Activated naive CD4-positive, alpha-beta T cell treated with Interleukin-2 at 50 U/mL for 16 hours (primary cell): Measurements from ENCODE around the gene RRP9.
"Not testable (repeated sequence)": the region's sequence is repeated elsewhere in the genome, so short reads cannot be mapped to it uniquely, and the experiment has no call there.

ENCODE experiments used
- DNase-seq: peaks from one replicate; pipeline ENCODE4 v3.0.0-alpha.2; 2020

RRP9 gene

DNA sequence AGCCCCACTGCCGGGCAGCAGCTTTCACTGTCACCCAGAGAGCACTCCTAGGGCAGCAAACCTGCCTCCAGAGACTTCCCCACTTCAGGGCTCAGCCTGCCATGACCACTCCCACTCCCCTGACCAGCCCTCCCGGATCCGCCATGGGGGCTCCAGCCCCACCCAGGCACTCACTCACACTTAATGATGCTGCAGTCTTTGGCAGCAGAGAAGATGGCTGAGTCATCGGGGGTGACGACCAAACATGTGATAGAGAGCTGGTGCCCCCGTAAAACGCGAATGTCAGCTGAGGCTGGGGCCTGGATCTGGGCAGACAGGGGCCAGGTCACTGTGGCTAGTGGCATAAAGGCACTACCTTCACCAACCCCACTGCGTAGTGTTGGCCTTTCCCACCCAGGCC lies 4.7 kb downstream of the RRP9 start:
- no peak for DNase-seq

GRCh38 chr3:51935886-51936755 lies 5.6 kb downstream of the RRP9 start:
- DNase-seq: no peak

DNA sequence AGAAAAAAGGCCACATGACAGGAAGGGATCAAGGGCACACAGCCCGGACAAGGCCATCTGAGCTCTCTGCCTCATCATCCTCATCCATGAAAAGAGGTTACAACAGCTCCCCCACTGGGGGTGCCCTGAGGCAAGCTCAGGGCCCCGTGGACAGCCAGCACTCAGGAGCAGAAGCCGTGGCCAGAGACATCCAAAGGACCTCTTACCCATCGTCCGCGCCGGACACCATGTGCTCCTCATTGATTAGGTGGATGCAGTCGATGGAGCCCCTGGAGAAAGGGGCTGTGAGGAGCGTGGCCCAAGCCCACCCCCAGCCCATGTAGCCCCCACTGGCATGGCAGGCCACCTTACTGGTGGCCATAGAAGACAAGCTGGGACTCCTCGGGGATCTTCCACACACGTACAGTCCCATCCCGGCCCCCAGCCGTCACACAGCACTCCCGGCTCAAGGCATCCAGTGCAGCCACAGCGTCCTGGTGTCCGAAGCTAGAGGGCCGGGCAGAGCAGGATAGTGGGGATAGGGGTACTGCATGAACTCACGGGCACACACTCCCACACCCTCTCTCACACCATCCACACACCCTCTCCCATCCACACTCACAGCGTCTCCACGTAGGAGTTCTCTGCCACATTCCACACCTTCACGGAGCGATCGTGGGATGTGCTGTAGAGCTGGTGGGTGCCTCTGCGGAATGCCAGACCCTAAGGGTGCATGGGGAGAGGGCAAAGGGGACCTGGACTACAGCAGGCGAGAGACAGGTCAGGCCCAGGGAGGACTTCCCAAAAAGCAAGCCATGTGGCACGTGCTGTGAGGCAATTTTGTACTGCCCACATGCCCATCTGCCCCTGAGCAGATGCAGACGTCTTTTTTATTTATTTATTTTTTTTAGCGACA lies 6.5 kb downstream of the RRP9 start:
- no peak for DNase-seq

GRCh38 chr3:51934139-51934850 lies 7.4 kb downstream of the RRP9 start:
- no peak for DNase-seq

- no peak for DNase-seq
Observed at GRCh38 chr3:51933471-51934138, 8.1 kb downstream of the RRP9 start.

GRCh38 chr3:51932471-51933370 lies 9.0 kb downstream of the RRP9 start:
- DNase-seq: no peak

GRCh38 chr3:51931756-51932155 lies 9.9 kb downstream of the RRP9 start:
- DNase-seq: no peak

- no peak for DNase-seq
Observed at GRCh38 chr3:51930439-51930838, 11.3 kb downstream of the RRP9 start.

DNA sequence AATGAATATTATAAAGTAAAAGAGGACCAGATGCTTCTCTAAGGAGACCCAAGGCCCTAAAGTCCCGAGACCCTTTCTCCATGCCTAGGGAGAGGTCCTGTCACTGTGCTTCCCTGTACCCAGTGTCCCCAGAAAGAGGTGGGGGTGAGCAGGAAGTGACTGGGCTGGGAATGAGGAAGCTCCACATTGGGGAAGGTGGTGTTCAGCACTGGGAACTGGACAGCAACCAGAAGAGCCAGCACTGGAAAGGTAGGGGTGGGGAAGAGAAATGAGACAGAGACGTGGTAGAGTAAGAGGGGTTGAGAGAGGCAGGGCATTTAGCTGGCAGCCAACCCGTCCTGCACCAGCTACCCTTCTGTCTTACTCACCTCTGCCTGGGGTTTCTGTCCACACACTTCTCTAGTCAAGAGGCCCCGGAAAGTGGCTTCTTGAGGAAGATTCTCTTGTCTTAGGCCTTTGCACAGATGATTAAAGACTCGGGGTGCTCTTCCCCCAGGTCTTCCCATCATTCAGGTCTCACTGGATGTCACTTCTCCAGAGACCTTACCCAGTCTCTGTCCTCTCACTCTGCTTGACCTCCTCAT lies 12.2 kb downstream of the RRP9 start:
- DNase-seq: no peak

GRCh38 chr3:51928981-51929380 lies 12.7 kb downstream of the RRP9 start:
- not testable (repeated sequence) for DNase-seq

GRCh38 chr3:51928438-51928837 lies 13.3 kb downstream of the RRP9 start:
- DNase-seq: no peak

- no peak for DNase-seq
Observed at GRCh38 chr3:51927061-51927977, 14.4 kb downstream of the RRP9 start.

- DNase-seq: no peak
Observed at GRCh38 chr3:51921081-51921578, 20.6 kb downstream of the RRP9 start.

DNA sequence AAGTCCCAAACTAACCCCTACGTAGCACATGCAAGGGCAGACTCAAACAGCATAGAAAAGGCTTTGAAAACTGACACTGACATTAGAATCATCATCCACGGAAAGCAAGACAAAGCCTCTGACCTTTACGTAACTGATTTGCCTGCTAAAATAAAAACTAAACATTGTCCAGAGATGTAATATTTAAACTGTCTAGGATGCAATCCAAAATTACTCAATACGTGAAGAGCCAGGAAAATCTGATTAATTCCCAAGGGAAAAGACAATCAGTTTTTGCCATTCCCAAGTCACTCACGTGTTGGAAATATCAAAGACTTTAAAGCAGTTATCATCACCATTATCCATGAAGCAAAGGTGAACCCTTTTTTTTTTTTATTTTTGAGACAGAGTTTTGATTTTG lies 25.3 kb downstream of the RRP9 start:
- DNase-seq: no peak

DNA sequence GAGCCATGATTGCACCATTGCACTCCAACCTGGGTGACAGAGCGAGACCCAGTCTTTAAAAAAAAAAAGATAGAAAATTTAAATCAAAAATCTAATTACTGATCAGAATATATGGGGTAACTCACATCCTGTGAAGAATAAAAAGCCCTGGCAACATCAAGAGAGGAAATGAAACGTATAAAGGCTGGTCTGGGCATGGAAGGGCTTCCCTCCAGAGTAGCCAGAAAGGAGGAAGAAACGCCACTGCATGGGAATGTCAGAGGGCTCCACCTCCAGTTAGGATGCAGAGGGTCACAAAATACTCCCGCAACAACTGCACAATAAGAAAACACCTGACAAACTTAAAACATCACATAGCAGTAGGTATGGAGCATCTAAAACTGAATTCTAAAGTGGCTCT lies 33.7 kb downstream of the RRP9 start:
- no peak for DNase-seq

DNA sequence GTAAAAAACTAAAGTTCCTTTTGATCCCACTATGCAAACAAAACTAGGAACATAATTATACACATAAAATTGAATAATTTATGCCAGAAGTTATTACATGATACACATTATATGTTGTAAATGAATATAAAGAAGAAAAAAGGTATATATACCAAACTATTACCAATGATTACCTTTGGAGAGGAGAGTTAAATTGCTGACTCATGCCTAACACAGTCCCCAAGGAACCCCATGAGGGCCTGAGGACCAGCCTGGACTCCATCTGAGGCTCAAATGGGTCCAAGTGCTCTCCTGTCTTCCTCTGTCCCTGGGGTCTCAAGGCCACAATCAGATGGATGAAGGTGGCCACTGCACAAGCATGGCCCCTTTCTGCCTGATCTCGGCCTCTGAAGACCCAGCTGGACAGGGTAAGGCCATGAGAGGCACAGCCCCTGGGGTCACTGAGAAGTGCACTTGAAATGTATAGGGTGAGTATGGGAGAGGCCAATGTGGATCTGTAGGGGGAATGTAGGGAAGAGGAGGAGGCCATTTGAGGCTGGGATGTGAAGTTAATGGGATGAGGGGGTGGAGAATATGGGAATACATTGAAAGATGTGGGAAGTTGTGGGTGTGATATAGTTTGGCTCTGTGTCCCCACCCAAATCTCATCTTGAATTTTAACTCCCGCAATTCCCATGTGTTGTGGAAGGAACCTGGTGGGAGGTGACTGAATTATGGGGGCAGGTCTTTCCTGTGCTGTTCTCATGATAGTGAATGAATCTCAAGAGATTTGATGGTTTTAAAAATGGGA lies 37.5 kb downstream of the RRP9 start:
- DNase-seq: no peak

- peak; percentile 62 for DNase-seq
Observed at GRCh38 chr3:51902361-51902760, 39.3 kb downstream of the RRP9 start.

DNA sequence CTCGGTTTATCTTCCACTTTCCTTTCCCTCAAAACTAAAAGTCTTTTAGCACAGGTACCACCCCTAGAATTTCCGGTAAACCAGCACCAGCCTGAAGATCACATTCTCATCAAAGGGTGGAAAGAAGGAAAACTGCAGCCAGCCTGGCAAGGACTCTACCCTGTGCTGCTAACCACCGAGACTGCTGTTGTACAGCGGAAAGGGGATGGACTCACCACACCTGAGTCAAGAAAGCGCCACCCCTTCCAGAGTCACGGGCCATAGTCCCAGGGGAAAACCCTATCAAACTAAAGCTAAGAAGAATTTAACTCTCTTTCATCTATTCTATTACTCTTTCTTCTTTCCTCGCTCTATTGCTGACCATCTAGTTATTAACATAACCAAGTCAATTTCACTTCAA lies 41.7 kb downstream of the RRP9 start:
- DNase-seq: not testable (repeated sequence)

DNA sequence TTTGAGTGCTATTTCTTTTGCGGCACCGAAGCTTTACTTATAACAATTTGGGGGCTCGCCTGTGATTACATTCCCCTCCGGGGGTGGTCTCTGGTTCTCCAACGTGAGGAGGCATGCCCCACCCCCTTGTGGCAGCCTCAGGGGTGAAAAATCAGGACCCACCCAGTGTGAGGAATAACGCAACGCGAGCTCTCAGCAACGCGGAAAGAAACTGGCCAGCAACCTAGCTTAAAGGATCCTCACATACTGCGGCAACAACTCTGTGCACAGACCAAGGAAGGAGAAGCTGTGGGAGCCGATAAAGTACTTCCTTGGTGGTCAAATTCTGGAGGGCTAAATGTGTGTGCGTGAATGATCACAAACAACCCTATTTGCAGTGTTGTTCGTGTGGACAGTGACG lies 44.3 kb downstream of the RRP9 start:
- DNase-seq: no peak
